ENCODE results near the gene DIABLO.

DIABLO gene

DNA sequence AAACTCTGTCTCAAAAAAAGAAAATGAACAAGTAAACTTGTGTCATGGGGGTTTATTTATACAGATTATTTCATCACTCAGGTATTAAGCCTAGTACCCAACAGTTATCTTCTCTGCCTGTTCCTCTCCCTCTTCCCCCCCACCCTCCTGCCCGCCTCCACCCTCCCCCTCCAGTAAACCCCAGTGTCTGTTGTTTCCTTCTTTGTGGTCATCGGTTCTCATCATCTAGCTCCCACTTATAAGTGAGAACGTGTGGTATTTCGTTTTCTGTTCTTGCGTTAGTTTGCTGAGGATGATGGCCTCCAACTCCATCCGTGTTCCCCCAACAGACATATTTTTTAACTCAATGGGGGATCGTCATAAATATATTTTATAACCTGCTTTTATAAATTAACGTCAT is 64.2 kb downstream of the DIABLO start:
- DNase-seq: no peak
- TF ChIP-seq, protein P1, sequence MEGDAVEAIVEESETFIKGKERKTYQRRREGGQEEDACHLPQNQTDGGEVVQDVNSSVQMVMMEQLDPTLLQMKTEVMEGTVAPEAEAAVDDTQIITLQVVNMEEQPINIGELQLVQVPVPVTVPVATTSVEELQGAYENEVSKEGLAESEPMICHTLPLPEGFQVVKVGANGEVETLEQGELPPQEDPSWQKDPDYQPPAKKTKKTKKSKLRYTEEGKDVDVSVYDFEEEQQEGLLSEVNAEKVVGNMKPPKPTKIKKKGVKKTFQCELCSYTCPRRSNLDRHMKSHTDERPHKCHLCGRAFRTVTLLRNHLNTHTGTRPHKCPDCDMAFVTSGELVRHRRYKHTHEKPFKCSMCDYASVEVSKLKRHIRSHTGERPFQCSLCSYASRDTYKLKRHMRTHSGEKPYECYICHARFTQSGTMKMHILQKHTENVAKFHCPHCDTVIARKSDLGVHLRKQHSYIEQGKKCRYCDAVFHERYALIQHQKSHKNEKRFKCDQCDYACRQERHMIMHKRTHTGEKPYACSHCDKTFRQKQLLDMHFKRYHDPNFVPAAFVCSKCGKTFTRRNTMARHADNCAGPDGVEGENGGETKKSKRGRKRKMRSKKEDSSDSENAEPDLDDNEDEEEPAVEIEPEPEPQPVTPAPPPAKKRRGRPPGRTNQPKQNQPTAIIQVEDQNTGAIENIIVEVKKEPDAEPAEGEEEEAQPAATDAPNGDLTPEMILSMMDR (IDR thresholded peaks at IDR 0.05; ENCODE audit: low read length): no peak
- no peak for TF ChIP-seq EZH2phosphoT487 (IDR thresholded peaks at IDR 0.05; ENCODE audit: low read length)
- TF ChIP-seq EZH2 (optimal IDR thresholded peaks at IDR 0.05; ENCODE audit: low read depth, low read length): no peak

DNA sequence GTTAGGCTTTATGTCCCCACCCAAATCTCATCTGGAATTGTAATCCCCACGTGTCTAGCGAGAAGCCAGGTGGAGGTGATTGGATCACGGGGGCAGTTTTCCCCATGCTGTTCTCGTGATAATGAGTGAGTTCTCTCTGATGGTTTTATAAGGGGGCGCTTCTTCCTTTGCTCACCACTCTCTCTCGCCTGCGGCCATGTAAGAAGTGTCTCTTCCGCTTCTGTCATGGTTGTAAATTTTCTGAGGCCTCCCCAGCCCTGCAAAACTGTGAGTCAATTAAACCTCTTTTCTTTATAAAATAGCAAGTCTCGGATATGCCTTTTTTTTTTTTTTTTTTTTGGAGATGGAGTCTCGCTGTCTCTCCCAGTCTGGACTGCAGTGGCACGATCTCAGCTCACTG is 65.1 kb downstream of the DIABLO start:
- no peak for DNase-seq
- no peaks in the 10 kb centered on the region for H4K20me1 ChIP-seq (ENCODE audit: insufficient read depth, low read length)
- no peak overlapping the region for H3K4me2 ChIP-seq (ENCODE audit: low read depth, low read length)
- no peaks in the 10 kb centered on the region for H3K79me2 ChIP-seq (ENCODE audit: low read length)
- H3K9me2 ChIP-seq (replicated peaks; ENCODE audit: insufficient read depth, low read length): no peaks in the 10 kb centered on the region
- no peak overlapping the region for H3K4me3 ChIP-seq (ENCODE audit: low read length)
- no peaks in the 10 kb centered on the region for H3F3A ChIP-seq (ENCODE audit: insufficient read depth, low read length)
- H3K9me3 ChIP-seq (replicated peaks; ENCODE audit: insufficient read depth, low read length): no peaks in the 10 kb centered on the region
- no peaks in the 10 kb centered on the region for H3K36me3 ChIP-seq (replicated peaks; ENCODE audit: insufficient read depth, low read length)
- no peaks in the 10 kb centered on the region for H3K27me3 ChIP-seq (replicated peaks; ENCODE audit: insufficient read depth, low read length)
- H3K27ac ChIP-seq (ENCODE audit: low read length): no peak overlapping the region
- H3K9ac ChIP-seq (ENCODE audit: low read length): no peak overlapping the region
- no peak overlapping the region for H2AFZ ChIP-seq (ENCODE audit: low read length)
- no peak for TF ChIP-seq EZH2phosphoT487 (IDR thresholded peaks at IDR 0.05; ENCODE audit: low read length)
- no peak for TF ChIP-seq EZH2 (optimal IDR thresholded peaks at IDR 0.05; ENCODE audit: low read depth, low read length)
- TF ChIP-seq, protein P1 (IDR thresholded peaks at IDR 0.05; ENCODE audit: low read length): no peak
- H3K4me1 ChIP-seq (ENCODE audit: low read length): no peaks in the 10 kb centered on the region

More for the DNA sequence above, 64.2 kb downstream of the DIABLO start:
- Histone ChIP-seq H3K4me3 (ENCODE audit: low read length) (no peak overlapping the region), H3K36me3 (replicated peaks; ENCODE audit: insufficient read depth, low read length) (no peaks in the 10 kb centered on the region), H3K9ac (ENCODE audit: low read length) (no peak overlapping the region), H3K4me2 (ENCODE audit: low read depth, low read length) (no peak overlapping the region), H3K79me2 (ENCODE audit: low read length) (no peaks in the 10 kb centered on the region), H4K20me1 (ENCODE audit: insufficient read depth, low read length) (no peaks in the 10 kb centered on the region), H3K27ac (ENCODE audit: low read length) (no peak overlapping the region), H3K9me3 (replicated peaks; ENCODE audit: insufficient read depth, low read length) (no peaks in the 10 kb centered on the region), H3K4me1 (ENCODE audit: low read length) (no peaks in the 10 kb centered on the region), H3K27me3 (replicated peaks; ENCODE audit: insufficient read depth, low read length) (no peaks in the 10 kb centered on the region), H3K9me2 (replicated peaks; ENCODE audit: insufficient read depth, low read length) (no peaks in the 10 kb centered on the region), H2AFZ (ENCODE audit: low read length) (no peak overlapping the region), H3F3A (ENCODE audit: insufficient read depth, low read length) (no peaks in the 10 kb centered on the region)

DNA sequence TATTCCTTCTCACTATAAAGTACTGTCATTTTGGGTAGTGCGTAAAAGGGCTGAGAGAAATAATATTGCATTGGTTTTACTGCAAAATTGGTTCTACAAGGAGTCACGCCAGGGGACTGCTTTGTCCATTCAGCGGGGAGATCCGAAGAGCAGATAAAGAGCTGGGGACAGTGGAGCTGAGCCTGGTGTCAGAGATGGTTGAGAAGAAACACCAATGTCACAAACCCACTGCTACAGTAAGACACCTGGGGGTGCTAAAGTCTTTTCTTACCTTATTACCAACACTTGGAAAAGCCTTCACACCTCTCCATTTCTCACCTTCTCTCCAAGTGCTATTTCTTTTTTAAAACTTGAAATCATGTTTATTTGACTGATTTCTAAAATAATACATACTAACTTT is 66.0 kb downstream of the DIABLO start:
- H3K9ac ChIP-seq (ENCODE audit: low read length): no peak overlapping the region
- TF ChIP-seq EZH2 (optimal IDR thresholded peaks at IDR 0.05; ENCODE audit: low read depth, low read length) (no peak), EZH2phosphoT487 (IDR thresholded peaks at IDR 0.05; ENCODE audit: low read length) (no peak)
- TF ChIP-seq, protein P1 (IDR thresholded peaks at IDR 0.05; ENCODE audit: low read length): no peak
- no peaks in the 10 kb centered on the region for H3K9me2 ChIP-seq (replicated peaks; ENCODE audit: insufficient read depth, low read length)
- H3K9me3 ChIP-seq (replicated peaks; ENCODE audit: insufficient read depth, low read length): no peaks in the 10 kb centered on the region
- H3K36me3 ChIP-seq (replicated peaks; ENCODE audit: insufficient read depth, low read length): no peaks in the 10 kb centered on the region
- no peak overlapping the region for H2AFZ ChIP-seq (ENCODE audit: low read length)
- no peak overlapping the region for H3K27ac ChIP-seq (ENCODE audit: low read length)
- no peak overlapping the region for H3K4me3 ChIP-seq (ENCODE audit: low read length)
- no peaks in the 10 kb centered on the region for H4K20me1 ChIP-seq (ENCODE audit: insufficient read depth, low read length)
- H3F3A ChIP-seq (ENCODE audit: insufficient read depth, low read length): no peaks in the 10 kb centered on the region
- no peak overlapping the region for H3K4me2 ChIP-seq (ENCODE audit: low read depth, low read length)
- H3K79me2 ChIP-seq (ENCODE audit: low read length): no peaks in the 10 kb centered on the region
- no peaks in the 10 kb centered on the region for H3K4me1 ChIP-seq (ENCODE audit: low read length)
- no peak for DNase-seq
- no peaks in the 10 kb centered on the region for H3K27me3 ChIP-seq (replicated peaks; ENCODE audit: insufficient read depth, low read length)

Data from MM.1S (cell line).